Stomach (tissue), 4 donors: ENCODE measurements around the gene PTPRZ1.

Experiments used
- EP300 ChIP-seq: sonication (generic); formaldehyde crosslinking; IDR thresholded peaks from one replicate; pipeline ENCODE4 v1.6.1; 2017; ENCODE audit warnings: antibody characterized with exemption
- POLR2A ChIP-seq, 4 donors: fragments of 450-650 bp; IDR thresholded peaks; one replicate each; pipeline ENCODE4 v1.6.1; 2016; ENCODE audit warnings: antibody characterized with exemption in 4 of 4, control low read depth in 2 of 4, mild to moderate bottlenecking in 1 of 4, moderate library complexity in 1 of 4
- POLR2AphosphoS5 ChIP-seq, 3 donors: sonication (generic); formaldehyde crosslinking; IDR thresholded peaks; one replicate each; pipeline ENCODE4 v1.6.1; 2016; ENCODE audit warnings: antibody characterized with exemption in 3 of 3
- TF ChIP-seq, protein P1 (sequence below), 7 experiments: fragments of 450-650 bp in 4 of 7; fragments of 200-600 bp in 3 of 7; sonication (generic) in 3 of 7; IDR thresholded peaks; one replicate each; pipeline ENCODE4 v1.5.1; 2016 to 2019; ENCODE audit warnings: antibody characterized with exemption in 7 of 7, control low read depth in 2 of 7, mild to moderate bottlenecking in 1 of 7

DNA sequence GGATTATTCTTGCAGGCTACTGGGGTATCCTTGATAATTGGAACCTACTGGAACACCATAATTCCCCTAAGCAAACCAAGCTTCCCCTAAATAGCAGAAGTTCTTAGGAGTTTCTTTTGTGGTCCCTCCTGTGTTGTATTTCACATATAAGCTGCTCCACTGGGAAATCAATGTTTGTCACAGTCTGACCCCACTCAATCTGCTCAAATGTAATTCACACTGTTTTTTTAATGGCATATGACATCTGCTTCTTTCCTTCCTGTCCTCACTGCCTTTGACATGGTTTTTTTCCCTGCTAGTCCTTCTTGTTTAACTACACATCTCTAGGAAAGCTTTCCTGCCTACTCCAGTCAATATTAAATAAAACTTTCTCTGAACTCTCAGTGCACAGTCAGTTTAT is 1.8 kb upstream of the PTPRZ1 start:
- no peak for TF ChIP-seq POLR2A (IDR thresholded peaks at IDR 0.05)
- TF ChIP-seq POLR2AphosphoS5 (IDR thresholded peaks at IDR 0.05): no peak
- TF ChIP-seq, protein P1, sequence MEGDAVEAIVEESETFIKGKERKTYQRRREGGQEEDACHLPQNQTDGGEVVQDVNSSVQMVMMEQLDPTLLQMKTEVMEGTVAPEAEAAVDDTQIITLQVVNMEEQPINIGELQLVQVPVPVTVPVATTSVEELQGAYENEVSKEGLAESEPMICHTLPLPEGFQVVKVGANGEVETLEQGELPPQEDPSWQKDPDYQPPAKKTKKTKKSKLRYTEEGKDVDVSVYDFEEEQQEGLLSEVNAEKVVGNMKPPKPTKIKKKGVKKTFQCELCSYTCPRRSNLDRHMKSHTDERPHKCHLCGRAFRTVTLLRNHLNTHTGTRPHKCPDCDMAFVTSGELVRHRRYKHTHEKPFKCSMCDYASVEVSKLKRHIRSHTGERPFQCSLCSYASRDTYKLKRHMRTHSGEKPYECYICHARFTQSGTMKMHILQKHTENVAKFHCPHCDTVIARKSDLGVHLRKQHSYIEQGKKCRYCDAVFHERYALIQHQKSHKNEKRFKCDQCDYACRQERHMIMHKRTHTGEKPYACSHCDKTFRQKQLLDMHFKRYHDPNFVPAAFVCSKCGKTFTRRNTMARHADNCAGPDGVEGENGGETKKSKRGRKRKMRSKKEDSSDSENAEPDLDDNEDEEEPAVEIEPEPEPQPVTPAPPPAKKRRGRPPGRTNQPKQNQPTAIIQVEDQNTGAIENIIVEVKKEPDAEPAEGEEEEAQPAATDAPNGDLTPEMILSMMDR (IDR thresholded peaks at IDR 0.05): no peak
- TF ChIP-seq EP300: no peak
